Fibroblast of skin of scalp (primary cell): ENCODE data around the gene APOA5.
"Not testable (repeated sequence)": the region's sequence is repeated elsewhere in the genome, so short reads cannot be mapped to it uniquely, and the experiment has no call there.

Source experiments
- DNase-seq: peaks from one replicate; pipeline ENCODE4 v3.0.0-alpha.2; 2013

The APOA5 gene

GRCh38 chr11:116827461-116827860 is 35.8 kb upstream of the APOA5 start:
- DNase-seq = no peak

GRCh38 chr11:116826751-116827431 is 35.2 kb upstream of the APOA5 start:
- no peak for DNase-seq

- no peak for DNase-seq
Observed at GRCh38 chr11:116825854-116826750, 34.4 kb upstream of the APOA5 start.

- DNase-seq = no peak
Observed at GRCh38 chr11:116825434-116825833, 33.8 kb upstream of the APOA5 start.

DNA sequence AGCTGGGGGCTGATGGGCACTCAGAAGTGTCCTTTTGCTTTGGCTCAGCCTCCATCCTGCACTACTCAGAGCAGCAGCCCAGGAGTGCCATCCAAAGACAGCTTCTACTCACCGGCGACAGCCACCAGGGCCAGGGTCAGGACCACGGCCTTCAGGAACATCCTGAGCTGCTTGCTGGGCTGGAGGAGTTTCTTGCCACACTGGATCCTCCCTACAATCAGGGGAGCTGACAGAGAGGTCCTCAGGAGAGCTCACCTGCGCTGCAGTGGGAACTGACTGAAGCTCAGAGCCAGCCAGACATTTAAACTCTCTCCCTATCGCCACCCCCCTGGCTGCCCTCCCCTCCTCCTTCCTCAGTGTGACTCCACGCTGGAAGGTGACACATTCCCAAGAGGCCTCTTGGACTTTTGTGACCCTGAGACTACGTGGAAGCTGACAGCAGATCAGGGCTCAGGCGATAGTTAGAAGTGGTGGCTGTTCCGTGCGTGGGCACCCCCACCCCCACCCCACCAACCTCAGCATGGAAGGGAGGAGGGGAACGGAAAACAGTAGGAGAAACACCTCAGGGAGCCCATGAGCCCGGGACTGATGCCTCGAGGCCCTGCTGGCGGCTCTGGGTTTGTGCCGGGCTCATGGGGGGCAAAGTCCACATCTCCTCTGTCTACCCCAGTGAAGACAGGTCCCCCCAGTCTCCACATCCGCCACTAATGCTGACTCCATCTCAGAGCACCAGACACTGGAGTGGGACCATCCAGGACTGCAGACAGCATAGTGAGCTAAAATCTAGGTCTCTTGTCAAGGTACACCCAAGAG is 31.6 kb upstream of the APOA5 start, which contains the start of gene APOA4:
APOA4 (minus strand) TSS at position 274 of the 813 bp plus-strand sequence; CDS start at position 161, 113 bp downstream.
- DNase-seq = no peak

DNA sequence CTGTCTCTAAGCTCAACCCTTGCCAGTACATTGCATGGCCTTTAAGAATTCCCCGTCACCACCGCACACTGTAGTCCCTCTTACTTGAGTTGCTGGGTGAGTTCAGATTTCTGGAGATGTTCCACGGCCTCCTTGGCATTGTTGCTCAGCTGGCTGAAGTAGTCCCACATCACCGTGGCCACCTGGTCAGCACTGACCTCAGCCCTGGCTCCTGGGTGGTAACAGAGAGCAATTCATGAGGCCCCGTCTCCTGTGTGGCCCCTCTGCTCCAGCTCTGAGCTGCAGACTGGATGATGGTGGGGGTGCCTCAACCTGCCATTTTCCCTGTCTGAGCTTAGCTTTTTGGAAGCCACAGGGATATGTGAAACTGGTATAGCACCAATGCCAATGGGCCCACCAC is 30.9 kb upstream of the APOA5 start:
- no peak for DNase-seq

DNA sequence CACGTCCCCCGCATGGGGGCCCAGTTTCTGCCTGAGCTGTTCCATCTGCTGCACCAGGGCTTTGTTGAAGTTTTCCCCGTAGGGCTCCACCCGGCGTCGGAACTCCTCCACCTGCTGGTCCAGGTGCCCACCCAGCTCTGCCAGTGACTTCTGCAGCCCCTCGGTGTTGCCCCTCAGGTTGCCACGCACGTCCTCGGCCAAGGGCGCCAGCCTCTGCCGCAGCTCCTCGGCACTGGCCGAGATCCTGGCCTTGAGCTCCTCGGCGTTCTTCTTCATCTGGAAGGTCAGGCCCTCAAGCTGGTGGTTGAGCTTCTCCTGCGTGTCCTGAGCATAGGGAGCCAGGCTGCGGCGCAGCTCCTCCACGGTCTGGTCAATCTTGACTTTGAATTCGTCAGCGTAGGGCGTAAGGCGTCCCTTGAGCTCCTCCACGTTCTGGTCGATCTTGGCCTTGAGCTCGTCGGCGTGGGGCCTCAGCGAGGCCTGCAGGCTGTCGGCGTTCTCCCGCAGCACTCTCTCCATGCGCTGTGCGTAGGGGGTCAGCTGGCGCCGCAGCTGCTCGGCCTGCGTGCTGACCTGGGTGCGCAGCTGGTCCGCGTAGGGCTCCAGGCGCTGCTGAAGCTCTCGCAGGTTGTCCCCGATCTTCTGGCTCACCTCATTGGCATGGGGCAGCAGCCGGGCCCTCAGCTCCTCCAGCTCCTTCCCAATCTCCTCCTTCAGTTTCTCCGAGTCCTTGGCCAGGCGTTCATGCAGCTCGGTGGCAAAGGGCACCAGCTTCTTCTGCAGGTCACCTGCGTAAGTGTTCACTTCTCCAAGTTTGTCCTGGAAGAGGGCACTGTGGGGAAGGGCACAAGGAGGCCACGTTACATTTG is 29.6 kb upstream of the APOA5 start:
- no peak for DNase-seq

DNA sequence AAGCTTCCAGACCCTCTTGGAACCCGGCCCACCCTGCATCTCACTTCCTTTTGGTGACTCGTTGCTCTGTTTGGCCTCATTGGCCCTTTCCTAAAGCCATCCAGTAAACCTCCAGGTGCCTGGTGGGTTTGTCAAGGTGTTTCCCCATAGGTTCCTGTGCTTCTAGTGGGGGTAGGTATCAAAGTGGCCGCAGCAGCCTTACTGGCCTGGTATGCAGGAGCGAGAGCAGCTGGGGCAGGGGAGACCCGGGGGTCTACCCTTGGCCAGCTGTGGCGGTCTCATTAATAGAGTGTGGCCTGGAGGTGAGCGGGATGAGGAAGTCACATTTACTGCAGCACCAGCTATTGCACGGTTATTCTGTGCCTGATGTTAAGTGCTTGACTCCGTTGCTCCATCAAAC is 27.4 kb upstream of the APOA5 start:
- no peak for DNase-seq

DNA sequence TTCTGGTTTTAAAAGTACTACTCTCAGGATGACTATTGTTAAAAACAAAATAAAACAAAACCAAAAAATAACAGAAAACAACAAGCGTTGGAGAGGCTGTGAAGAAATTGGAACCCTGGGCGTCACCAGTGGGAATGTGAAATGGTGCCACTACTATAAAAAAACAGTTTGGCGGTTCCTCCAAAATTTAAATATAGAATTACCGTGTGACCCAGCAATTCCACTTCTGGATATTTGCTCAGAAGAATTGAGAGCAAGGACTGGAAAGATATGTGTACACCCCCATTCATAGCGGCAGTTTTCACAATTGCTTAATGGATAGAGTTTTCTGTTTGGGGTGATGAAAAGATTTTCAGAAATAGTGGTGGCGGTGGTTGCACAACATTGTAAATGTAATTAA is 22.8 kb upstream of the APOA5 start:
- no peak for DNase-seq

DNA sequence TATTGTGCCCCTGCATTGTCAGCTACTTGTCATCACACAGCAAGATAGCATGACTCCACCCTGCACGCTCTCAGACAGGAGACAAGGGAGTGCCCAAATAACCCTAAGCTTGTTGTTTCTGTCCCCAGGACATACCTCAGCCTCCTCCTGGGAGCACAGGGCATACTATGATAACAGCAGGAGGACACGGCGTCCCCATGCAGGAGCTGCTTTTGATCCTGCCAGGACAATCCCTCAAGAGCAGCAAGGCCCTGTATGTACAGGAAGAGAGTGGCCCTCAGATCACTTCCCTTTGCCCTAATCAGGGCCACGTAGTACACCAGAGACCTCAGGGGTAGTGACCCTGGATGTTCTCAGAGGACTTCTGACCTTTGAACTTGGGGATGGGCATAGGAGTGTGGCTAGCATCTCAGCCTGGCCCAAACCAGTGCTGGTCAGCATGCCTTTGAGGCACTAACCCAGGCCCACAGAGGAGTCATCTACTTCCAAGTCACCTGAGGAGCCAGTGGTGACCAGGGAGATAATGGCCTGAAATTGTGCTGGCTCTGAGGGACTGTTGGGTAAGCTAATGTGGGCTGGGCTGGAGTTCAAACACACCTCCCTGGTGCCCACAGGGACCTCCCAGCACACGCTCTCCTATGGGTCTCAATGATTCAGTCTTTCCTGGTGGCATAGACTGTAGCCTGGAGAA is 22.2 kb upstream of the APOA5 start:
- DNase-seq = no peak

DNA sequence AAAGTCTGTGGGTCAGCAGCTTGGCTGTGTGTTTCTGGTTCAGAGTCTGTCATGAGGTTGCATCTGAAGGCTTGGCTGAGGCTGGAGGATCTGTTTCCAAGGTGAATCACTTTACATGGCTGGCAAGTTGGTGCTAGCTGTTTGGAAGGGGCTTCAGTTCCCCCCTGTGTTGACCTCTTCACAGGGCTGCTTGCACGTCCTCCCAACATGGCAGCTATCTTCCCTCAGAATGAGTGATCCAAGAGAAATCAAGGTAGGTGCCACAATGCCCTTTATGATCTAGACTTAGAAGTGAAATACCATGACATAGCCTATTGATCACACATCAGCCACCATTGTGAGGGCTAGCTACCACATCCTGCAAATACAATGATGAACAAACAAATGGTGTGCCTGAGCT is 21.5 kb upstream of the APOA5 start:
- DNase-seq = no peak

GRCh38 chr11:116812109-116812508 is 20.4 kb upstream of the APOA5 start:
- no peak for DNase-seq

DNA sequence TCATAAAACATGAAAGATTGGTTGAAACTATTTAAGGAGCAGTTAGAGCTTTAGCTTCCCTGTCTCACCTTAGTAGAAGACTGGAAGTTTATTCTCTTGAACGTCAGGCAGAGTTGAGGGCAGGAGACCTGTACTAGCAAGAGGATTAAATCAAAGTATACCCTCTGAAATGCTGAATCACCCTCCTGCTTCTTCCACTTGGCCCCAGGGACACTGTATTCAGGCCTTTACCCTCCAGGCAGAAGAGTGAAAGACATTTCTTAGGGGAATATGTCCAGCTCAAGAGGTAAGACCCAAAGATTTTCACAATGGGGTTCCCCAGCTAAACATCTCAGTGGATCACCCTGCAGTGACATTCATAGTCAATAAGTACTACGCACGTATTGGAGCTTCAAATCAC is 19.5 kb upstream of the APOA5 start:
- DNase-seq = no peak

- DNase-seq = no peak
Observed at GRCh38 chr11:116808262-116809175, 16.8 kb upstream of the APOA5 start.

DNA sequence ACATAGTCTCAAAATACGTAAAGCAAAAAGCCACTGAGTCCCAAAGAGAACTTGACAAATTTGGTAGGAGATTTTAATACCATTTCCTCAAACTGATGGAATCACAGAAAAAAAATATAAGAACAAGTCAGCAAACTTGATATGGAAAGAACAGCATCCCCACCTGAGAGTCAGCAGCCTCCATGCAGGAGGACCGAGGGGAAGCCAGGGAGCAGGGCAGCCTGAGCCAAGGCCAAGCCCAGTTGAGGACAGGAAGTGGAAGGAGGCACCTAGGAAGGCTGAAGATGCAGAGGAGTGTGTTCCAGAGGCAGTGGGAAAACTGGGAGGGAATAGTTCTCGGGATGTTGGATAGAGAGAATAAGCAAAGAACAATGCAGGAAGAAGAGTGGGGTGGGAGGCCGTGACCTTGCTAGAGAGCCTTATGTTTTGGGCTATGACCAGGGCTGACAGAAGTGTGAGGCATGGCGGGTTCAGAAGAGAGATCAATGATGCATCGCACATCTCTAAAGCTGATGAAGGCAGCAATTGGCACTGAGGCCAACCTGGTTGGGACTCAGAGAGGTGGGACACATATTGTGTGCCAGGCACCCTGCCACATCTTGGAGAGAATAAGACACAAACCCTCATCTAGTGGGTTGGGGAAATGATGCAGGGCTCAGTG is 16.1 kb upstream of the APOA5 start:
- DNase-seq = no peak

DNA sequence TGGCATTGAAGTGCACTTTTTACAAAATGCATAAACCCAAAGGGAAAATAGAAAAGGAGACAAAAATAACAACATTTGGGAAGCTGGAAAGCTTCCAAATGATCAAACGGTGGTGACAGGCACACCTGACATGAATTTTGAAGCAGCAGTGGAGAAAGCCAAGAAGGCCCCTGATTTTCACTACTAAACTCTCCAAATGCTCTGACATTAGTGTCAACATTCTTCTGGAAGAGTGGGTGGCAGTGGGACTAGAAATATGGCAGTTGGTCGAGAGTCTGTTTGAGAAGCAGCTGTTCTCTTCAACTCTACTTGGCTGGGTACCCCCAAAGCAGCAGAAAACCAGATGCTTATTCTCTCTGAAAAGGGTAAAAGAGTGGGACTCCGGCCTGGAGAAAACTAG is 12.3 kb upstream of the APOA5 start:
- DNase-seq = no peak

- DNase-seq = not testable (repeated sequence)
Observed at GRCh38 chr11:116801662-116802061, 10.0 kb upstream of the APOA5 start.

DNA sequence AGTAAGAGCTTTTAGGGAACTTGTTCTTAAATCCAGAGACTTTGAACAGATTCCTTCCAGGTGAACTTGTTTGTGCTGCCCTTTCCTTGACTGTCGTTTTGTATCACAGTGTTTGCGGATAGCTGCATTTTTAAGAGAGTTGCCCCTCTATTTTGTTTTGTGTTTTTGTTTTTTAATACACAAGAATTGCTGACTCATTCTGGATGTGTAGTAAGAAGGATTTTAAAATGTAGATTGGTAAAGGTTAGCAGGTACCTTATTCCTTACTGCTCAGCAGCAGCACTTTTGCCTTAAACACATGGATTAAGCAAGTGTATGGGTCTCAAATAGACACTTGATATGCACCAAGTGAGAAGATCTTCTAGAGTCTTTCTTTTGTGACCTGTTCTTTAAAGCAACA is 8.9 kb upstream of the APOA5 start:
- DNase-seq = no peak

DNA sequence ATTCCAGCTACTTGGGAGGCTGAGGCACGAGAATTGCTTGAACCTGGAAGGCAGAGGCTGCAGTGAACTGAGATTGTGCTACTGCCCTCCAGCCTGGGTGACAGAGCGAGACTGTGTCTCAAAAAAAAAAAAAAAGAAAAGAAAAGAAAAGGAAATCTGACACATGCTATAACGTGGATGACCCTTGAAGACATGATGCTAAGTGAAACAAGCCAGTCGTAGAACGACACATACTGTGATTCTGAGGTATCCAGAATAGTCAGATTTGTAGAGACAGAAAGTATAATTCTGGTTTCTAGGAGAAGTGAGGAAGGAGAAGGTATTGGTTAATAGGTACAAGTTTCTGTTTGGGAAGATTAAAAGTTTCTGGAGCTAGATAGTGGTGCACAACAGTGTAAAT is 6.7 kb upstream of the APOA5 start:
- no peak for DNase-seq

DNA sequence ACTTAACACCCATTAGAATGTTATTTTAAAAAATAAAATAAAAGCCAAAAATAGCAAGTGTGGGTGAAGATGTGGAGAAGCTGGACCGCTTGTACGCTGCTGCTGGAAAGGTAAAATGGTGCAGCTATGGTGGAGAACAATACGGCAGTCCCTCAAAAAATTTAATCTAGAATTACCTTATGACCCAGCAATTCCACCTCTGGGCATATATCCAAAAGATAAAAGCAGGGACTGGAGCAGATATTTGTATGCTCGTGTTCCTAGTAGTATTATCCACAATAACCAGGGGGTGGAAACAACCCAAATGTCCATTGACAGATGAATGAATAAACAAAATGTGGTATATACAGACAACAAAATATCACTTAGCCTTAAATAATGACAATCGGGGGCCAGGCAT is 6.1 kb upstream of the APOA5 start:
- DNase-seq = no peak
